ENCODE data around the gene PSMD11.

Gene PSMD11

DNA sequence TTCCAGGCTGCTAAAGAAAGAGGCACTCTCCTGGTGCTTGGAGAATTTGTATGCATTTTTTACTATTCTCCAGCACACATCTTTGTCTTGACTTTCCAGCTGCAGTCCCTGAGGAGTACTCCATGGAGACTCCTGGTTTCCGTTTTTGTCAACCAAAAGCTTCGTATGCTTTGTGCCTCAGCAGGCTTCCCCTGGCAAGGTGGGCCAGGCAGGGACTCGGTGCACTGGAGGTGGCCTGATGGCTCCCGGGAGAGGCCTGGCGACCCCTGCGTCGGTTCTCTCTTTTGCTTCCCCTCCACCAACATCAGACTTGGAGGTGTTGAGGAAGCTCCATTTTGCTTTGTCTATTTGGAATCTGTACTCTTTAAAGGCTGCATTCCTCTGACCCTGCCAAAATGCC, 66.2 kb downstream of the PSMD11 start:
- no peak for TF ChIP-seq EZH2phosphoT487 (conservative IDR thresholded peaks at IDR 0.05; ENCODE audit: low read length)
- TF ChIP-seq, protein P1, sequence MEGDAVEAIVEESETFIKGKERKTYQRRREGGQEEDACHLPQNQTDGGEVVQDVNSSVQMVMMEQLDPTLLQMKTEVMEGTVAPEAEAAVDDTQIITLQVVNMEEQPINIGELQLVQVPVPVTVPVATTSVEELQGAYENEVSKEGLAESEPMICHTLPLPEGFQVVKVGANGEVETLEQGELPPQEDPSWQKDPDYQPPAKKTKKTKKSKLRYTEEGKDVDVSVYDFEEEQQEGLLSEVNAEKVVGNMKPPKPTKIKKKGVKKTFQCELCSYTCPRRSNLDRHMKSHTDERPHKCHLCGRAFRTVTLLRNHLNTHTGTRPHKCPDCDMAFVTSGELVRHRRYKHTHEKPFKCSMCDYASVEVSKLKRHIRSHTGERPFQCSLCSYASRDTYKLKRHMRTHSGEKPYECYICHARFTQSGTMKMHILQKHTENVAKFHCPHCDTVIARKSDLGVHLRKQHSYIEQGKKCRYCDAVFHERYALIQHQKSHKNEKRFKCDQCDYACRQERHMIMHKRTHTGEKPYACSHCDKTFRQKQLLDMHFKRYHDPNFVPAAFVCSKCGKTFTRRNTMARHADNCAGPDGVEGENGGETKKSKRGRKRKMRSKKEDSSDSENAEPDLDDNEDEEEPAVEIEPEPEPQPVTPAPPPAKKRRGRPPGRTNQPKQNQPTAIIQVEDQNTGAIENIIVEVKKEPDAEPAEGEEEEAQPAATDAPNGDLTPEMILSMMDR (IDR thresholded peaks at IDR 0.05; ENCODE audit: insufficient read depth, low read length, poor library complexity, severe bottlenecking): no peak
- Histone ChIP-seq H3F3A (ENCODE audit: insufficient read depth) (no peaks in the 10 kb centered on the region), H3K36me3 (ENCODE audit: low read length) (no peaks in the 10 kb centered on the region), H3K9me2 (replicated peaks; ENCODE audit: insufficient read depth, low read length) (no peaks in the 10 kb centered on the region), H4K20me1 (ENCODE audit: low read depth, low read length) (no peaks in the 10 kb centered on the region), H3K27me3 (ENCODE audit: low read length) (no peaks in the 10 kb centered on the region), H3K4me3 (ENCODE audit: insufficient read depth, low read length, poor library complexity, severe bottlenecking) (no peak overlapping the region), H3K9me3 (ENCODE audit: insufficient read depth, low read length) (no peaks in the 10 kb centered on the region), H3K27ac (ENCODE audit: low read depth, low read length) (no peak overlapping the region), H3K4me2 (ENCODE audit: low read depth, low read length, poor library complexity, severe bottlenecking) (no peak overlapping the region), H2AFZ (ENCODE audit: low read depth, low read length, severe bottlenecking) (no peak overlapping the region), H3K79me2 (ENCODE audit: insufficient read depth, low read length) (no peaks in the 10 kb centered on the region), H3K9ac (ENCODE audit: low read length) (no peak overlapping the region)

DNA sequence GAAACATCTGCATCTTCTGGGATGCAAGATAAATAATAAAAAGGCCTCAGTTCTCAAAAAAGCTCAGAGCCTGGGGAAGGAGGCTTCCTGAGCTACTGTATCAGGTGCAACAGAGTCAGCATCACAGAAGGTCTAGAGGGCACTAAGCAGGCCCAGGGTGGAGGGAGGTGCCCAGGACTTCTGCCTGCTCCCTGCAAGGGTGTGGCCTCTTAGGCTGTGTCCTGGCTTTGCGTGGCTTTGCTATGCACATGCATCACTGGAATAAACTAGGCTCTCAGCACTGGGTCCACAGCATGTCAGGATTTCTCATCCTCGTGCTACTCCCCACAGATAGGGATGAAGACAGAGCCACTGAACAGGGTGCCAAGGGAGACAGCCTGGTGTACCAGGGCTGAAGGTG, 68.0 kb downstream of the PSMD11 start:
- no peak overlapping the region for H3K4me3 ChIP-seq (ENCODE audit: insufficient read depth, low read length, poor library complexity, severe bottlenecking)
- H3K27me3 ChIP-seq (ENCODE audit: low read length): no peaks in the 10 kb centered on the region
- no peak overlapping the region for H3K9ac ChIP-seq (ENCODE audit: low read length)
- H3K4me2 ChIP-seq (ENCODE audit: low read depth, low read length, poor library complexity, severe bottlenecking): no peak overlapping the region
- TF ChIP-seq, protein P1 (IDR thresholded peaks at IDR 0.05; ENCODE audit: insufficient read depth, low read length, poor library complexity, severe bottlenecking): no peak
- TF ChIP-seq EZH2phosphoT487 (conservative IDR thresholded peaks at IDR 0.05; ENCODE audit: low read length): no peak
- no peak overlapping the region for H3K27ac ChIP-seq (ENCODE audit: low read depth, low read length)
- H4K20me1 ChIP-seq (ENCODE audit: low read depth, low read length): no peaks in the 10 kb centered on the region
- H3F3A ChIP-seq (ENCODE audit: insufficient read depth): no peaks in the 10 kb centered on the region
- H3K79me2 ChIP-seq (ENCODE audit: insufficient read depth, low read length): no peaks in the 10 kb centered on the region
- no peaks in the 10 kb centered on the region for H3K36me3 ChIP-seq (ENCODE audit: low read length)
- no peak overlapping the region for H2AFZ ChIP-seq (ENCODE audit: low read depth, low read length, severe bottlenecking)
- H3K9me2 ChIP-seq (replicated peaks; ENCODE audit: insufficient read depth, low read length): no peaks in the 10 kb centered on the region
- H3K9me3 ChIP-seq (ENCODE audit: insufficient read depth, low read length): no peaks in the 10 kb centered on the region

DNA sequence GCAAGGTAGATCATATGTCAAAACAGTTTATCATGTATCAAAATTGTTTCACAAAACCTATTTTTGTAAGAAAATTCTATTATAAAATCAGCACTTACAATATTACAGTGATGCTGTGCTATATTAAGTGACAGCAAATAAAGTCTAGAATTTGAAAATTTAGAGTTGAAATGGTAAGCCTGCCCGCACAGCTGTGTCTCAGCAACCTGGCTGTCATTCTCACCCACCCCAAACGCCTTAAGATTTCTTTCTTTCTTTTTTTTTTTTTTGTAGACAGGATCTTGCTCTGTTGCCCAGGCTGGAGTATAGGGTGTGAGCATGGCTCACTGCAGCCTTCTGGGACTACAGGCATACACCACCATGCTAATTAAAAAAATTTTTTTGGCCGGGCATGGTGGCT, 69.3 kb downstream of the PSMD11 start:
- H3K9me2 ChIP-seq (replicated peaks; ENCODE audit: insufficient read depth, low read length): no peaks in the 10 kb centered on the region
- no peak overlapping the region for H3K4me2 ChIP-seq (ENCODE audit: low read depth, low read length, poor library complexity, severe bottlenecking)

More for the DNA sequence above, 69.3 kb downstream of the PSMD11 start:
- H3K27me3 ChIP-seq (ENCODE audit: low read length): no peaks in the 10 kb centered on the region
- no peaks in the 10 kb centered on the region for H3K36me3 ChIP-seq (ENCODE audit: low read length)
- H4K20me1 ChIP-seq (ENCODE audit: low read depth, low read length): no peaks in the 10 kb centered on the region
- H3K9me3 ChIP-seq (ENCODE audit: insufficient read depth, low read length): no peaks in the 10 kb centered on the region
- no peak overlapping the region for H3K27ac ChIP-seq (ENCODE audit: low read depth, low read length)
- no peaks in the 10 kb centered on the region for H3K79me2 ChIP-seq (ENCODE audit: insufficient read depth, low read length)
- no peaks in the 10 kb centered on the region for H3F3A ChIP-seq (ENCODE audit: insufficient read depth)
- H3K9ac ChIP-seq (ENCODE audit: low read length): no peak overlapping the region
- TF ChIP-seq, protein P1 (IDR thresholded peaks at IDR 0.05; ENCODE audit: insufficient read depth, low read length, poor library complexity, severe bottlenecking): no peak
- no peak for TF ChIP-seq EZH2phosphoT487 (conservative IDR thresholded peaks at IDR 0.05; ENCODE audit: low read length)
- H3K4me3 ChIP-seq (ENCODE audit: insufficient read depth, low read length, poor library complexity, severe bottlenecking): no peak overlapping the region
- H2AFZ ChIP-seq (ENCODE audit: low read depth, low read length, severe bottlenecking): no peak overlapping the region
